Loucy (cell line): Measurements from ENCODE around the gene ALS2.

Experiments
- H2AFZ ChIP-seq: fragments of 200-600 bp; sonication (generic); 2 replicates; pipeline ENCODE4 v1.6.0; 2016; ENCODE audit warnings: antibody characterized with exemption, mild to moderate bottlenecking, low read length, moderate library complexity
- H3F3A ChIP-seq: fragments of 200-600 bp; 2 replicates; pipeline ENCODE4 v1.6.0; 2016; ENCODE audit warnings: antibody characterized with exemption, low read depth, mild to moderate bottlenecking
- H3K27me3 ChIP-seq: fragments of 200-600 bp; sonication (generic); 2 replicates; pipeline ENCODE4 v1.6.1; 2014; ENCODE audit warnings: low read length, mild to moderate bottlenecking; ENCODE audit not compliant: insufficient read depth, poor library complexity, severe bottlenecking
- H3K36me3 ChIP-seq: fragments of 200-600 bp; sonication (generic); 2 replicates; pipeline ENCODE4 v1.6.1; 2016; ENCODE audit warnings: low read length; ENCODE audit not compliant: insufficient read depth
- H3K4me1 ChIP-seq: fragments of 200-600 bp; sonication (generic); 2 replicates; pipeline ENCODE4 v1.5.1; 2014; ENCODE audit warnings: low read length, mild to moderate bottlenecking; ENCODE audit not compliant: insufficient read depth, poor library complexity, severe bottlenecking
- H3K4me2 ChIP-seq: fragments of 200-600 bp; sonication (generic); 2 replicates; pipeline ENCODE4 v1.6.0; 2014; ENCODE audit warnings: antibody characterized with exemption, low read length, low read depth, mild to moderate bottlenecking; ENCODE audit not compliant: poor library complexity, severe bottlenecking
- H3K4me3 ChIP-seq: fragments of 200-600 bp; sonication (generic); 2 replicates; pipeline ENCODE4 v1.5.1; 2014; ENCODE audit warnings: low read length, mild to moderate bottlenecking, mixed read lengths; ENCODE audit not compliant: poor library complexity, severe bottlenecking
- H3K79me2 ChIP-seq: fragments of 200-600 bp; sonication (generic); 2 replicates; pipeline ENCODE4 v1.6.1; 2014; ENCODE audit warnings: low read length; ENCODE audit not compliant: insufficient read depth
- H3K9ac ChIP-seq: fragments of 200-600 bp; sonication (generic); 2 replicates; pipeline ENCODE4 v1.6.0; 2014; ENCODE audit warnings: mild to moderate bottlenecking, low read depth, low read length, moderate library complexity; ENCODE audit not compliant: poor library complexity, severe bottlenecking
- H3K9me2 ChIP-seq: fragments of 200-600 bp; sonication (generic); replicated peaks from 2 replicates; pipeline ENCODE4 v1.6.1; 2016; ENCODE audit warnings: low read depth, low read length, mixed read lengths
- H3K9me3 ChIP-seq: fragments of 200-600 bp; sonication (generic); 2 replicates; pipeline ENCODE4 v1.6.1; 2014; ENCODE audit warnings: mild to moderate bottlenecking, antibody characterized with exemption, low read length, low read depth; ENCODE audit not compliant: insufficient read depth
- H4K20me1 ChIP-seq: fragments of 200-600 bp; sonication (generic); 2 replicates; pipeline ENCODE4 v1.6.0; 2014; ENCODE audit warnings: antibody characterized with exemption, low read length, mild to moderate bottlenecking; ENCODE audit not compliant: insufficient read depth, poor library complexity, severe bottlenecking
- EZH2phosphoT487 ChIP-seq: fragments of 200-600 bp; IDR thresholded peaks from 2 replicates; pipeline ENCODE4 v1.6.1; 2018; ENCODE audit warnings: antibody characterized with exemption, mild to moderate bottlenecking, moderate library complexity, borderline replicate concordance
- TF ChIP-seq, protein P1 (sequence below): fragments of 200-600 bp; sonication (generic); conservative IDR thresholded peaks from 2 replicates; pipeline ENCODE4 v1.5.1; 2014; ENCODE audit warnings: mild to moderate bottlenecking, antibody characterized with exemption, low read length

The ALS2 gene

DNA sequence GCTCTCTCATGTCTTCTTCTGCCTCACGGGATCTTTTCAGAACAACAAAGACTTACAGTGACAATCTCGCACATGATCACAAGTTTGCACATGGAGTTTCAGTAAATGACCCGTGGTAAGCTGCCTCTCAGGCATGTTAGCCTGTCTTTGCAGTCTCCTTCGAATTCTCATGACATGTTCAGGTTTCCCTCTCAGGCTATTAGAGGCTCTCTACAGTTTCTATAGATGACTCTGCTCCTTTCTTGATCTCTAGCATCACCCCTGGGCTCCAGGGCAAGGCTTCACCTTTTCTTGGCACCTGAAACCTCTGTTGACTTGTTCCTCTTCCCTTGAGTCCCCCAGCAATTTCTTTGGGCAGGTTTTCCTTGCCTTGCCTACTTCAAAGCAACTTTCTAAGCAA, 105.3 kb downstream of the ALS2 start:
- Histone ChIP-seq H3K79me2 (no peaks in the 10 kb centered on the region), H3K9me3 (no peaks in the 10 kb centered on the region), H3K27me3 (no peaks in the 10 kb centered on the region), H3F3A (no peaks in the 10 kb centered on the region), H3K4me1 (no peaks in the 10 kb centered on the region), H2AFZ (no peak overlapping the region), H3K36me3 (no peaks in the 10 kb centered on the region), H4K20me1 (no peaks in the 10 kb centered on the region), H3K9me2 (no peaks in the 10 kb centered on the region), H3K9ac (no peak overlapping the region), H3K4me3 (no peak overlapping the region), H3K4me2 (no peak overlapping the region)
- TF ChIP-seq, protein P1, sequence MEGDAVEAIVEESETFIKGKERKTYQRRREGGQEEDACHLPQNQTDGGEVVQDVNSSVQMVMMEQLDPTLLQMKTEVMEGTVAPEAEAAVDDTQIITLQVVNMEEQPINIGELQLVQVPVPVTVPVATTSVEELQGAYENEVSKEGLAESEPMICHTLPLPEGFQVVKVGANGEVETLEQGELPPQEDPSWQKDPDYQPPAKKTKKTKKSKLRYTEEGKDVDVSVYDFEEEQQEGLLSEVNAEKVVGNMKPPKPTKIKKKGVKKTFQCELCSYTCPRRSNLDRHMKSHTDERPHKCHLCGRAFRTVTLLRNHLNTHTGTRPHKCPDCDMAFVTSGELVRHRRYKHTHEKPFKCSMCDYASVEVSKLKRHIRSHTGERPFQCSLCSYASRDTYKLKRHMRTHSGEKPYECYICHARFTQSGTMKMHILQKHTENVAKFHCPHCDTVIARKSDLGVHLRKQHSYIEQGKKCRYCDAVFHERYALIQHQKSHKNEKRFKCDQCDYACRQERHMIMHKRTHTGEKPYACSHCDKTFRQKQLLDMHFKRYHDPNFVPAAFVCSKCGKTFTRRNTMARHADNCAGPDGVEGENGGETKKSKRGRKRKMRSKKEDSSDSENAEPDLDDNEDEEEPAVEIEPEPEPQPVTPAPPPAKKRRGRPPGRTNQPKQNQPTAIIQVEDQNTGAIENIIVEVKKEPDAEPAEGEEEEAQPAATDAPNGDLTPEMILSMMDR: no peak

DNA sequence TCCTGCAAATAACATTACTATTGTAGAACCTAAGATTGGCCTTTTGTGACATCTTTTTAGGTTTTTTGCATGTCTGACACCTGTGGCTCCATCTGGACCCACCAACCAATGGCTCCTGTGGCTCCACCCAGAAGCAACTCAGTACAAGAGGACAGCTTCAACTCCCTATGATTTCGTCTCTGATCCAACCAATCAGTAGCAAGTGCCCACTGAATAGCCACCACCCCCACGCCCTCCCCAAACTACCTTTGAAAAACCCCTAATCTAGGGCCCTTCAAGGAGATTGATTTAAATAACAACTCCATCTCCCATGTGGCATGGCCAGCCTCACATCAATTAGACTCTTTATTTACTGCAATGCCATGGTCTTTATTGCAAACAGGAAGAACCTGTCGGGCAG, 105.9 kb downstream of the ALS2 start:
- Histone ChIP-seq H3K4me2 (no peak overlapping the region), H3K9me3 (no peaks in the 10 kb centered on the region), H3K27me3 (no peaks in the 10 kb centered on the region), H2AFZ (no peak overlapping the region), H3K9ac (no peak overlapping the region), H3K9me2 (no peaks in the 10 kb centered on the region), H3K4me3 (no peak overlapping the region), H4K20me1 (no peaks in the 10 kb centered on the region), H3K4me1 (no peaks in the 10 kb centered on the region), H3F3A (no peaks in the 10 kb centered on the region), H3K79me2 (no peaks in the 10 kb centered on the region), H3K36me3 (no peaks in the 10 kb centered on the region)
- TF ChIP-seq, protein P1: no peak
- TF ChIP-seq EZH2phosphoT487: no peak

DNA sequence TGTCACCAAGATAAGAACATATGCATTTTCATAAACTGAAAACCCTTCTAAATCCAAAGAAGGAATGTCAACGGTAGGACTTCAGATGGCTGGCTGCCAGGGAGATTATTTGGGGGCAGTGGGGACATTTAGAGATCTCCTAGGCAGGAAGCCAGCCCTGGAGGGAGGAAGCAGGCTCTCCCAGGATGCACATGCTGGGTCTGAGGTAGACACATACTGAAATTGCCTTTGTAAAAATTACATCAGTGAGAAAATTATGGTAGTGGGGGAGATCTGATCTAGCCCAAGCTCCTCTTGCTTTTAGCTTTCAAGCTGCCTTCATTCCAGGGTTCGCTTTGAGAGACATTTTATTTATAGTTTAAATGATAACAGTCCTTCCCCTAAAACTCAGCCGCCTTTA, 106.4 kb downstream of the ALS2 start:
- Histone ChIP-seq H3K9me3 (no peaks in the 10 kb centered on the region), H3K4me3 (no peak overlapping the region), H3K4me1 (no peaks in the 10 kb centered on the region), H4K20me1 (no peaks in the 10 kb centered on the region), H3K9ac (no peak overlapping the region), H3F3A (no peaks in the 10 kb centered on the region), H3K36me3 (no peaks in the 10 kb centered on the region), H3K27me3 (no peaks in the 10 kb centered on the region), H2AFZ (no peak overlapping the region; the same call in 1 of the 2 replicates), H3K4me2 (no peak overlapping the region), H3K9me2 (no peaks in the 10 kb centered on the region), H3K79me2 (no peaks in the 10 kb centered on the region)
- TF ChIP-seq EZH2phosphoT487: no peak
- TF ChIP-seq, protein P1: no peak
